Activated naive CD4-positive, alpha-beta T cell treated with anti-CD3 and anti-CD28 coated beads, Interleukin-2, amount 10 ng/mL, durations not matched to agents 5 hours and 36 hours (primary cell): ENCODE measurements around the gene EIF3B. TPM values are rescaled to one million over a fixed set of nuclear protein-coding genes. Genes with fewer than 3 reads are reported as not detected.

Experiments used
- total RNA-seq, 2 experiments: library from RNA; stranded (reverse); gene quantifications; one replicate each; pipeline ENCODE4 v1.2.3, GENCODE V29; 2021

The EIF3B gene
- 100 to 1,000 TPM; 150 to 154 TPM for total RNA-seq

GRCh38 chr7:2354186-2354938 is at the start of gene EIF3B:
Gene EIF3B (plus strand): TSS chr7:2354827. CDS start chr7:2354922, 95 bp downstream.

GRCh38 chr7:2314209-2314955 is 40.2 kb upstream of the EIF3B start, which contains the start of gene SNX8:
Gene SNX8 (minus strand): TSS chr7:2314441. CDS start chr7:2314421, 20 bp downstream.

GRCh38 chr7:2403014-2403717 is 48.5 kb downstream of the EIF3B start, which contains the start of gene CHST12:
Gene CHST12 (plus strand): TSS chr7:2403611. CDS start chr7:2432640, 29,029 bp downstream.

Other genes starting within 250 kb of the EIF3B start
- 100 to 1,000 TPM; 139 to 146 TPM for gene MAD1L1, start 121.9 kb upstream of the EIF3B start, total RNA-seq
- 10 to 100 TPM; 22.4 to 23.6 TPM for gene MRM2, start 112.6 kb upstream of the EIF3B start, total RNA-seq
- gene NUDT1, start 112.6 kb upstream of the EIF3B start, total RNA-seq, result 10 to 100 TPM; 69.1 to 72.7 TPM
- gene SNX8, start 40.4 kb upstream of the EIF3B start, total RNA-seq, result 10 to 100 TPM; 25.8 to 26.0 TPM
- 10 to 100 TPM; 22.6 to 23.1 TPM for gene CHST12, start 48.8 kb downstream of the EIF3B start, total RNA-seq
- not detected for gene GRIFIN, start 121.6 kb downstream of the EIF3B start, total RNA-seq
- 10 to 100 TPM; 99.5 to 99.9 TPM for gene LFNG, start 164.9 kb downstream of the EIF3B start, total RNA-seq
- 10 to 100 TPM; 31.6 to 33.4 TPM for gene BRAT1, start 200.7 kb downstream of the EIF3B start, total RNA-seq
- gene IQCE, start 204.2 kb downstream of the EIF3B start, total RNA-seq, result 10 to 100 TPM in 1 of 2 experiments, 1 to 10 TPM in 1; 7.5 to 13.7 TPM